Measurements from ENCODE around the gene ZHX3. TPM values are rescaled to one million over a fixed set of nuclear protein-coding genes. Genes with fewer than 3 reads are reported as not detected.

ZHX3 gene
- total and polyA plus RNA-seq, 2 of the 13 experiments (the other 11 are each of a cell fraction or from before 2014, with no cell fraction given): 8.4 to 11.7 TPM

DNA sequence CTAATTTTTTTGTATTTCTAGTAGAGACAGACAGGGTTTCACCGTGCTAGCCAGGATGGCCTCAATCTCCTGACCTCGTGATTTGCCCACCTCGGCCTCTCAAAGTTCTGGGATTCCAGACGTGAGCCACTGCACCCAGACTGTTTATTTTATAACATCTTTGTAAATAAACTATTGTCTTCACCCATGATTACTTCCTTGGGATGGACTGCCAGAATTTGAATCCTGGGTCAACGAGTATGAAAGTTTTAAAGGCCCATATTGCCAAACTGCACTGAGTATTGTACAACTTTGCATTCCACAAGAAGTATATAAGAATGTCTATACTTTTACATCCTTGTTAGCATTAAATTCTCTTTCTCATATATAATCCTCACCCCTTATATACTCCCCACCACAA, 38.6 kb downstream of the ZHX3 start (continued):
- TF ChIP-seq, protein P1, sequence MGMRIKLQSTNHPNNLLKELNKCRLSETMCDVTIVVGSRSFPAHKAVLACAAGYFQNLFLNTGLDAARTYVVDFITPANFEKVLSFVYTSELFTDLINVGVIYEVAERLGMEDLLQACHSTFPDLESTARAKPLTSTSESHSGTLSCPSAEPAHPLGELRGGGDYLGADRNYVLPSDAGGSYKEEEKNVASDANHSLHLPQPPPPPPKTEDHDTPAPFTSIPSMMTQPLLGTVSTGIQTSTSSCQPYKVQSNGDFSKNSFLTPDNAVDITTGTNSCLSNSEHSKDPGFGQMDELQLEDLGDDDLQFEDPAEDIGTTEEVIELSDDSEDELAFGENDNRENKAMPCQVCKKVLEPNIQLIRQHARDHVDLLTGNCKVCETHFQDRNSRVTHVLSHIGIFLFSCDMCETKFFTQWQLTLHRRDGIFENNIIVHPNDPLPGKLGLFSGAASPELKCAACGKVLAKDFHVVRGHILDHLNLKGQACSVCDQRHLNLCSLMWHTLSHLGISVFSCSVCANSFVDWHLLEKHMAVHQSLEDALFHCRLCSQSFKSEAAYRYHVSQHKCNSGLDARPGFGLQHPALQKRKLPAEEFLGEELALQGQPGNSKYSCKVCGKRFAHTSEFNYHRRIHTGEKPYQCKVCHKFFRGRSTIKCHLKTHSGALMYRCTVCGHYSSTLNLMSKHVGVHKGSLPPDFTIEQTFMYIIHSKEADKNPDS (CRISPR knock-in tag; IDR thresholded peaks at IDR 0.05): no peak
- TF ChIP-seq HMGA1 (CRISPR knock-in tag; conservative IDR thresholded peaks at IDR 0.05) (no peak), SRSF1 (optimal IDR thresholded peaks at IDR 0.05; ENCODE audit: low read depth, low read length) (no peak), ARID4A (CRISPR knock-in tag; IDR thresholded peaks at IDR 0.05; ENCODE audit: borderline replicate concordance) (no peak), ZMYM2 (CRISPR knock-in tag; IDR thresholded peaks at IDR 0.05) (no peak), TBX3 (IDR thresholded peaks at IDR 0.05; ENCODE audit: borderline replicate concordance) (no peak), SP1 (IDR thresholded peaks at IDR 0.05) (no peak), SP1 (CRISPR knock-in tag; IDR thresholded peaks at IDR 0.05) (no peak), ZFP36L2 (CRISPR knock-in tag; IDR thresholded peaks at IDR 0.05) (no peak)
- TF ChIP-seq, protein P2, sequence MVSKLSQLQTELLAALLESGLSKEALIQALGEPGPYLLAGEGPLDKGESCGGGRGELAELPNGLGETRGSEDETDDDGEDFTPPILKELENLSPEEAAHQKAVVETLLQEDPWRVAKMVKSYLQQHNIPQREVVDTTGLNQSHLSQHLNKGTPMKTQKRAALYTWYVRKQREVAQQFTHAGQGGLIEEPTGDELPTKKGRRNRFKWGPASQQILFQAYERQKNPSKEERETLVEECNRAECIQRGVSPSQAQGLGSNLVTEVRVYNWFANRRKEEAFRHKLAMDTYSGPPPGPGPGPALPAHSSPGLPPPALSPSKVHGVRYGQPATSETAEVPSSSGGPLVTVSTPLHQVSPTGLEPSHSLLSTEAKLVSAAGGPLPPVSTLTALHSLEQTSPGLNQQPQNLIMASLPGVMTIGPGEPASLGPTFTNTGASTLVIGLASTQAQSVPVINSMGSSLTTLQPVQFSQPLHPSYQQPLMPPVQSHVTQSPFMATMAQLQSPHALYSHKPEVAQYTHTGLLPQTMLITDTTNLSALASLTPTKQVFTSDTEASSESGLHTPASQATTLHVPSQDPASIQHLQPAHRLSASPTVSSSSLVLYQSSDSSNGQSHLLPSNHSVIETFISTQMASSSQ (IDR thresholded peaks at IDR 0.05; ENCODE audit: low read depth): no peak
- TF ChIP-seq, protein P2 (CRISPR knock-in tag; IDR thresholded peaks at IDR 0.05; ENCODE audit: borderline replicate concordance): no peak
